ENCODE measurements around the gene TJP3. TPM values are rescaled to one million over a fixed set of nuclear protein-coding genes. Genes with fewer than 3 reads are reported as not detected.

The TJP3 gene
- total RNA-seq, 2 donors from 2014 or later = 268 to 296 TPM

- no peaks in the 10 kb centered on the region for H3K27me3 ChIP-seq
- no peak overlapping the region for H3K4me3 ChIP-seq
- H3K9ac ChIP-seq (ENCODE audit: low read depth in 2 of 2, low read length in 2 of 2) = no peak overlapping the region
- H3K9me3 ChIP-seq = no peaks in the 10 kb centered on the region
- TF ChIP-seq, protein P1, sequence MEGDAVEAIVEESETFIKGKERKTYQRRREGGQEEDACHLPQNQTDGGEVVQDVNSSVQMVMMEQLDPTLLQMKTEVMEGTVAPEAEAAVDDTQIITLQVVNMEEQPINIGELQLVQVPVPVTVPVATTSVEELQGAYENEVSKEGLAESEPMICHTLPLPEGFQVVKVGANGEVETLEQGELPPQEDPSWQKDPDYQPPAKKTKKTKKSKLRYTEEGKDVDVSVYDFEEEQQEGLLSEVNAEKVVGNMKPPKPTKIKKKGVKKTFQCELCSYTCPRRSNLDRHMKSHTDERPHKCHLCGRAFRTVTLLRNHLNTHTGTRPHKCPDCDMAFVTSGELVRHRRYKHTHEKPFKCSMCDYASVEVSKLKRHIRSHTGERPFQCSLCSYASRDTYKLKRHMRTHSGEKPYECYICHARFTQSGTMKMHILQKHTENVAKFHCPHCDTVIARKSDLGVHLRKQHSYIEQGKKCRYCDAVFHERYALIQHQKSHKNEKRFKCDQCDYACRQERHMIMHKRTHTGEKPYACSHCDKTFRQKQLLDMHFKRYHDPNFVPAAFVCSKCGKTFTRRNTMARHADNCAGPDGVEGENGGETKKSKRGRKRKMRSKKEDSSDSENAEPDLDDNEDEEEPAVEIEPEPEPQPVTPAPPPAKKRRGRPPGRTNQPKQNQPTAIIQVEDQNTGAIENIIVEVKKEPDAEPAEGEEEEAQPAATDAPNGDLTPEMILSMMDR (IDR thresholded peaks at IDR 0.05) = no peak
- H3K4me1 ChIP-seq = no peaks in the 10 kb centered on the region
- intact Hi-C loops (cut with DNase I) = no loop called here
- no peaks in the 10 kb centered on the region for H3K36me3 ChIP-seq
- no peak overlapping the region for H3K27ac ChIP-seq
- no peak for DNase-seq
Measured at GRCh38 chr19:3695986-3696659, 12.1 kb upstream of the TJP3 start.

- DNase-seq = no peak
- Histone ChIP-seq H3K9ac (ENCODE audit: low read depth in 2 of 2, low read length in 2 of 2) (no peak overlapping the region), H3K4me3 (no peak overlapping the region), H3K27me3 (no peaks in the 10 kb centered on the region), H3K27ac (no peak overlapping the region), H3K9me3 (no peaks in the 10 kb centered on the region), H3K4me1 (no peaks in the 10 kb centered on the region), H3K36me3 (no peaks in the 10 kb centered on the region)
- intact Hi-C loops (cut with DNase I) = no loop called here
- TF ChIP-seq, protein P1 (IDR thresholded peaks at IDR 0.05) = no peak
Measured at GRCh38 chr19:3696660-3696995, 11.6 kb upstream of the TJP3 start.

DNA sequence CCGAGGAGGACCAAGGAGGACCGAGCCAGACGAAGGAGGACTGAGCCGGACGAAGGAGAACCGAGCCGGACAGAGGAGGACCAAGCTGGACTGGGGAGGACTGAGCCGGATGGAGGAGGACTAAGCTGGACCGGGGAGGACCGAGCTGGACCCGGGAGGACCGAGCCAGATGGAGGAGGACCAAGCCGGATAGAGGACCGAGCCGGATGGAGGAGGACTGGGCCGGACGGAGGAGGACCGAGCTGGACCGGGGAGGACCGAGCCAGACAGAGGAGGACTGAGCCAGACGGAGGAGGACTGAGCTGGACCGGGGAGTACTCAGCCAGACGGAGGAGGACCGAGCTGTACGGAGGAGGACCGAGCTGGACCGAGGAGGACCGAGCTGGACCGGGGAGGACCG lies 11.1 kb upstream of the TJP3 start:
- DNase-seq = no peak
- Histone ChIP-seq H3K4me3 (no peak overlapping the region), H3K27me3 (no peaks in the 10 kb centered on the region), H3K36me3 (no peaks in the 10 kb centered on the region), H3K27ac (no peak overlapping the region), H3K4me1 (no peaks in the 10 kb centered on the region), H3K9me3 (no peaks in the 10 kb centered on the region), H3K9ac (ENCODE audit: low read depth in 2 of 2, low read length in 2 of 2) (no peak overlapping the region)
- TF ChIP-seq, protein P1 (IDR thresholded peaks at IDR 0.05) = no peak
- intact Hi-C loops (cut with DNase I) = no loop called here

- Histone ChIP-seq H3K27ac (peak overlapping the region; percentile 9), H3K4me1 (no peaks in the 10 kb centered on the region), H3K9ac (ENCODE audit: low read depth in 2 of 2, low read length in 2 of 2) (peak overlapping the region in 1 of 2 donors; percentile 35), H3K9me3 (no peaks in the 10 kb centered on the region), H3K4me3 (no peak overlapping the region), H3K27me3 (no peaks in the 10 kb centered on the region), H3K36me3 (no peaks in the 10 kb centered on the region)
- intact Hi-C loops (cut with DNase I) = no loop called here
- no peak for DNase-seq
- TF ChIP-seq, protein P1 (IDR thresholded peaks at IDR 0.05) = no peak
Measured at GRCh38 chr19:3697671-3698385, 10.4 kb upstream of the TJP3 start.

DNA sequence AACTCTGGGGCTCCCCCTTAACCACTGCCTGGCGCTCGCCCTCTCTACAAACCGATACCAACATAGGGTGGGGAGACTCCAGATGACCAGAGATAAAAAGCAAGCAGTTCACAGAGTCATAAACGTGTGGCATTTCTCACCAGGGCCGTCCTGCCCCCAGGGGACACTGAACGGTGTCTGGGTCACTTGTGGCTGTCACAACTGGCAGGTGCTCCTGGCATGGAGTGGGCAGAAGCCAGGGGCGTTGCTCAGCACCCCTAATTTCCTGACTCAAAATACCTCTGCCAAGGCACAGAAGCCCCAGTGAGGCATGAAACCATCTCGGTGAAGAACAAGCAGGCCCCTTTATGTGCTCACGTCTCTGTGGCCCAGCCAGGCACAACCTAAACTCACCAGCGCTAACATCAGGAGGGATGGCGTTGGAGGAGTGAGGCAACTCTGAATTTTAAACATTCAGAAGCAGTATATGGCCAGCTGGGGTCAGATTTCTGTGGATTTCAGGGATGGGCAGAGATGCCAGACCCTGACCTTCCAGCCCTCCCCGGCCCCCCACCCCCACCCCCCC lies 9.7 kb upstream of the TJP3 start:
- intact Hi-C loops (cut with DNase I) = no loop called here
- H3K9ac ChIP-seq (ENCODE audit: low read depth in 2 of 2, low read length in 2 of 2) = peak overlapping the region in 1 of 2 donors; percentile 35
- no peak for DNase-seq
- H3K27ac ChIP-seq = peak overlapping the region; percentile 9
- no peak overlapping the region for H3K4me3 ChIP-seq
- H3K27me3 ChIP-seq = no peaks in the 10 kb centered on the region
- TF ChIP-seq, protein P1 (IDR thresholded peaks at IDR 0.05) = no peak
- no peaks in the 10 kb centered on the region for H3K36me3 ChIP-seq
- H3K4me1 ChIP-seq = no peaks in the 10 kb centered on the region
- H3K9me3 ChIP-seq = no peaks in the 10 kb centered on the region

Data from colonic mucosa (tissue), 4 donors.